GM12878 (cell line): ENCODE measurements around the gene ELAVL2. TPM values are rescaled to one million over a fixed set of nuclear protein-coding genes. Genes with fewer than 3 reads are reported as not detected.

Source experiments
- ATF2 ChIP-seq: IDR thresholded peaks from 2 replicates; pipeline ENCODE4 v1.6.1; 2012; ENCODE audit warnings: low read length, inconsistent platforms
- FOS ChIP-seq: IDR thresholded peaks from 3 replicates; pipeline ENCODE4 v1.6.1; 2011; ENCODE audit warnings: borderline replicate concordance; ENCODE audit not compliant: insufficient read length; ENCODE audit errors: extremely low read depth
- HSF1 ChIP-seq: fragments of 150-350 bp; IDR thresholded peaks from 2 replicates; pipeline ENCODE4 v1.6.1; 2014; ENCODE audit warnings: mild to moderate bottlenecking, low read depth, low read length
- MLLT1 ChIP-seq: fragments of 450-650 bp; IDR thresholded peaks from 2 replicates; pipeline ENCODE4 v1.6.1; 2016; ENCODE audit warnings: mild to moderate bottlenecking
- ZNF207 ChIP-seq: fragments of 450-650 bp; IDR thresholded peaks from 2 replicates; pipeline ENCODE4 v1.6.1; 2014; ENCODE audit warnings: antibody characterized with exemption, mild to moderate bottlenecking, borderline replicate concordance
- ZNF217 ChIP-seq: fragments of 450-650 bp; IDR thresholded peaks from 2 replicates; pipeline ENCODE4 v1.6.1; 2017; ENCODE audit warnings: antibody characterized with exemption, mild to moderate bottlenecking
- polyA plus RNA-seq, 11 experiments: library from polyadenylated mRNA; depleted of rRNA in 4 of 11; unstranded in 6 of 11; stranded (reverse) in 5 of 11; fragments of >200 nt; fragmentation: Nextera tagmentation in 4 of 11; fragmentation: Illumina TruSeq in 1 of 11; extraction: Ambion mirVana in 4 of 11; extraction: Trizol in 1 of 11; gene quantifications; 1 replicate in 1 of 11; 2 replicates in 10 of 11; pipeline versions ENCODE4 v1.2.1 to v1.2.3, GENCODE V29; 2011 to 2016; ENCODE audit warnings: inconsistent platforms in 2 of 11, missing spikeins in 2 of 11, low read depth in 1 of 11
- total RNA-seq, 4 experiments: library from RNA; depleted of rRNA in 3 of 4; stranded (reverse); fragments of >200 nt in 3 of 4; fragmentation: Illumina TruSeq in 1 of 4; extraction: Trizol in 1 of 4; gene quantifications; 2 replicates each; pipeline versions ENCODE4 v1.2.1 to v1.2.3, GENCODE V29; 2013 to 2021
- TF ChIP-seq, protein P1 (sequence below): fragments of 450-650 bp; IDR thresholded peaks from 2 replicates; pipeline ENCODE4 v1.6.1; 2018; ENCODE audit warnings: borderline replicate concordance, mild to moderate bottlenecking; ENCODE audit not compliant: partially characterized antibody

The ELAVL2 gene
- total and polyA plus RNA-seq, 10 of the 15 experiments (the other 5 are each of a cell fraction or from before 2014, with no cell fraction given): 0.24 to 2.6 (median 0.76) TPM

DNA sequence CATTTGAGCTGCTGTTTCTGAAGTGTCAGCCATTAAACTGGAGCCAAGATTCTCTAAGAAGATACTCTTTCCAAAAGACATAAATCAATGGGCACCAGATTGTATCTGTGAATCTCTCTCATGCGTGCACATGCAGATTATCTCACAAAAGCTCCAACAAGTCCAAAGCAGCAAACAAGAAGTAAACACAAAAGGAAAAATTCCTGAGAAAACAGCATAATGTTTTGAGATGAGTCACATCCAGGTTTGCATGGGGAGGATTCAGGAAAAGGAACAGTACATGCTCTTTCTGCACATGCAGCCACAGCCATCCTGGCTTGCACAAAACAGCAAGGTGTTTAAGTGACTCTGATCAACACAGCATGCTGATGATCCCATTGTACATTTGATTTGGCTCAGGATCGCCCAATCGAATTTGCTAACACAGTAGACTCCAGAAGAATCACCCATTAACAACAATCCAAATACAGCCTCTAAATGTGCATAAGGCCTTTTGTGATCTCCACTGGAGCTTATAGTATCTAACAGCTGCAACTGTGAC lies 143.1 kb downstream of the ELAVL2 start (continued):
- TF ChIP-seq, protein P1, sequence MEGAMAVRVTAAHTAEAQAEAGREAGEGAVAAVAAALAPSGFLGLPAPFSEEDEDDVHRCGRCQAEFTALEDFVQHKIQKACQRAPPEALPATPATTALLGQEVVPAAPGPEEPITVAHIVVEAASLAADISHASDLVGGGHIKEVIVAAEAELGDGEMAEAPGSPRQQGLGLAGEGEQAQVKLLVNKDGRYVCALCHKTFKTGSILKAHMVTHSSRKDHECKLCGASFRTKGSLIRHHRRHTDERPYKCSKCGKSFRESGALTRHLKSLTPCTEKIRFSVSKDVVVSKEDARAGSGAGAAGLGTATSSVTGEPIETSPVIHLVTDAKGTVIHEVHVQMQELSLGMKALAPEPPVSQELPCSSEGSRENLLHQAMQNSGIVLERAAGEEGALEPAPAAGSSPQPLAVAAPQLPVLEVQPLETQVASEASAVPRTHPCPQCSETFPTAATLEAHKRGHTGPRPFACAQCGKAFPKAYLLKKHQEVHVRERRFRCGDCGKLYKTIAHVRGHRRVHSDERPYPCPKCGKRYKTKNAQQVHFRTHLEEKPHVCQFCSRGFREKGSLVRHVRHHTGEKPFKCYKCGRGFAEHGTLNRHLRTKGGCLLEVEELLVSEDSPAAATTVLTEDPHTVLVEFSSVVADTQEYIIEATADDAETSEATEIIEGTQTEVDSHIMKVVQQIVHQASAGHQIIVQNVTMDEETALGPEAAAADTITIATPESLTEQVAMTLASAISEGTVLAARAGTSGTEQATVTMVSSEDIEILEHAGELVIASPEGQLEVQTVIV: no peak
- TF ChIP-seq MLLT1 (no peak), ATF2 (no peak), FOS (no peak), ZNF217 (no peak), ZNF207 (no peak), HSF1 (no peak)
